Measurements from ENCODE around the gene TMEM171. TPM values are rescaled to one million over a fixed set of nuclear protein-coding genes. Genes with fewer than 3 reads are reported as not detected.

TMEM171 gene
- total and polyA plus RNA-seq, 2 experiments from 2014 or later: 1.9 to 2.9 TPM

- Mint-ChIP-seq H3K36me3 (ENCODE audit: low read depth) (no peaks in the 10 kb centered on the region), H3K4me1 (no peaks in the 10 kb centered on the region), H3K27ac (no peak overlapping the region), H3K27me3 (ENCODE audit: insufficient read depth, low read depth, poor library complexity) (no peaks in the 10 kb centered on the region), H3K4me3 (no peak overlapping the region), H3K9me3 (no peaks in the 10 kb centered on the region)
- Histone ChIP-seq H3K4me3 (no peak overlapping the region), H2AFZ (no peak overlapping the region), H3K36me3 (ENCODE audit: insufficient read depth) (no peaks in the 10 kb centered on the region), H3K4me1 (ENCODE audit: insufficient read depth) (no peaks in the 10 kb centered on the region), H3F3A (replicated peaks; ENCODE audit: low read depth) (no peaks in the 10 kb centered on the region), H3K27me3 (ENCODE audit: insufficient read depth) (no peaks in the 10 kb centered on the region), H3K9me2 (ENCODE audit: insufficient read depth) (no peaks in the 10 kb centered on the region), H4K20me1 (replicated peaks; ENCODE audit: insufficient read depth) (no peaks in the 10 kb centered on the region), H3K79me2 (replicated peaks; ENCODE audit: insufficient read depth) (no peaks in the 10 kb centered on the region), H3K27ac (ENCODE audit: low read depth) (no peak overlapping the region), H3K4me2 (no peak overlapping the region)
- DNase-seq (ENCODE audit: low spot score) (no peak), ATAC-seq (no peak)
- TF ChIP-seq ZNF331 (CRISPR knock-in tag; IDR thresholded peaks at IDR 0.05; ENCODE audit: low read depth) (no peak), EZH2 (IDR thresholded peaks at IDR 0.05; ENCODE audit: low read depth, unreplicated experiment) (no peak)
These were observed 23.3 kb downstream of the TMEM171 start for GRCh38 chr5:73143716-73144115.

- Mint-ChIP-seq H3K36me3 (ENCODE audit: low read depth) (no peaks in the 10 kb centered on the region), H3K27me3 (ENCODE audit: insufficient read depth, low read depth, poor library complexity) (peaks cover 8% of the 10 kb centered on the region), H3K4me1 (peaks cover 2% of the 10 kb centered on the region; the same call in 1 of the 3 replicates), H3K9me3 (no peaks in the 10 kb centered on the region), H3K27ac (no peak overlapping the region), H3K4me3 (no peak overlapping the region)
- Histone ChIP-seq H3K36me3 (ENCODE audit: insufficient read depth) (no peaks in the 10 kb centered on the region), H2AFZ (no peak overlapping the region), H3K4me2 (no peak overlapping the region), H3K4me1 (ENCODE audit: insufficient read depth) (no peaks in the 10 kb centered on the region), H3K4me3 (no peak overlapping the region), H4K20me1 (replicated peaks; ENCODE audit: insufficient read depth) (no peaks in the 10 kb centered on the region), H3K9me2 (ENCODE audit: insufficient read depth) (no peaks in the 10 kb centered on the region), H3K27me3 (ENCODE audit: insufficient read depth) (no peaks in the 10 kb centered on the region), H3F3A (replicated peaks; ENCODE audit: low read depth) (no peaks in the 10 kb centered on the region), H3K27ac (ENCODE audit: low read depth) (no peak overlapping the region), H3K79me2 (replicated peaks; ENCODE audit: insufficient read depth) (no peaks in the 10 kb centered on the region)
- TF ChIP-seq ZNF462 (CRISPR knock-in tag; IDR thresholded peaks at IDR 0.05) (no peak), CREB1 (CRISPR knock-in tag; IDR thresholded peaks at IDR 0.05; ENCODE audit: low read depth) (no peak), POLR2AphosphoS5 (IDR thresholded peaks at IDR 0.05; ENCODE audit: low read depth) (no peak), JUNB (IDR thresholded peaks at IDR 0.05; ENCODE audit: unreplicated experiment) (no peak), EZH2 (IDR thresholded peaks at IDR 0.05; ENCODE audit: low read depth, unreplicated experiment) (no peak), EZH2phosphoT487 (IDR thresholded peaks at IDR 0.05; ENCODE audit: unreplicated experiment) (no peak), NANOG (IDR thresholded peaks at IDR 0.05; ENCODE audit: borderline replicate concordance) (no peak), REST (IDR thresholded peaks at IDR 0.05; ENCODE audit: unreplicated experiment) (no peak), ZNF114 (CRISPR knock-in tag; IDR thresholded peaks at IDR 0.05) (no peak), CTCF (conservative IDR thresholded peaks at IDR 0.05; ENCODE audit: low read depth in 2 of 2) (no peak), STAT1 (IDR thresholded peaks at IDR 0.05; ENCODE audit: unreplicated experiment) (no peak), ZNF331 (CRISPR knock-in tag; IDR thresholded peaks at IDR 0.05; ENCODE audit: low read depth) (no peak)
- ATAC-seq (no peak), DNase-seq (ENCODE audit: low spot score) (no peak)
These were observed 29.2 kb downstream of the TMEM171 start for GRCh38 chr5:73149540-73149939.
